DOHH2 (cell line): Measurements from ENCODE around the gene PALLD.

Experiments
- EZH2phosphoT487 ChIP-seq: fragments of 200-600 bp; sonication (generic); IDR thresholded peaks from 2 replicates; pipeline ENCODE4 v1.6.1; 2017; ENCODE audit warnings: borderline replicate concordance, mild to moderate bottlenecking, antibody characterized with exemption, low read length, moderate library complexity, mixed read lengths
- TF ChIP-seq, protein P1 (sequence below): fragments of 200-600 bp; sonication (generic); IDR thresholded peaks from one replicate; pipeline ENCODE4 v1.5.1; 2014; ENCODE audit warnings: antibody characterized with exemption, mild to moderate bottlenecking, low read depth, low read length; ENCODE audit not compliant: poor library complexity, severe bottlenecking

DNA sequence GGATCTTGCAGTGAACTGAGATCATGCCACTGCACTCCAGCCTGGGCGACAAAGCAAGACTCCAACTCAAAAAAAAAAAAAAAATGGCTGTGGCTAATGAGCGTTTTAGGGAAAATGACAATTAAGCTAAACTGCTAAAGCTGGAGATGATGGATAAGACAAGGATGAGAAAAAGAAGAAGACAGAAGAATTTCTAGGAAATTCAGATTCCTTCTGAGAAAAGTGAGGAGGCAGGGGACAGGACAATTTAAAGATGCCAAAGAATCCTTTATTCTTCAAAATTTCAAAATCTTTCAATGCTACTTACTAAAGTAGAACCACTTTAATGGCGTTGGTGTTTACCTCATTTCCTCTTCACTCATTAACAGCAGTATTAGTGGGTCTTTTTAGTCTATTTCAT lies 7.7 kb downstream of the PALLD start:
- TF ChIP-seq, protein P1, sequence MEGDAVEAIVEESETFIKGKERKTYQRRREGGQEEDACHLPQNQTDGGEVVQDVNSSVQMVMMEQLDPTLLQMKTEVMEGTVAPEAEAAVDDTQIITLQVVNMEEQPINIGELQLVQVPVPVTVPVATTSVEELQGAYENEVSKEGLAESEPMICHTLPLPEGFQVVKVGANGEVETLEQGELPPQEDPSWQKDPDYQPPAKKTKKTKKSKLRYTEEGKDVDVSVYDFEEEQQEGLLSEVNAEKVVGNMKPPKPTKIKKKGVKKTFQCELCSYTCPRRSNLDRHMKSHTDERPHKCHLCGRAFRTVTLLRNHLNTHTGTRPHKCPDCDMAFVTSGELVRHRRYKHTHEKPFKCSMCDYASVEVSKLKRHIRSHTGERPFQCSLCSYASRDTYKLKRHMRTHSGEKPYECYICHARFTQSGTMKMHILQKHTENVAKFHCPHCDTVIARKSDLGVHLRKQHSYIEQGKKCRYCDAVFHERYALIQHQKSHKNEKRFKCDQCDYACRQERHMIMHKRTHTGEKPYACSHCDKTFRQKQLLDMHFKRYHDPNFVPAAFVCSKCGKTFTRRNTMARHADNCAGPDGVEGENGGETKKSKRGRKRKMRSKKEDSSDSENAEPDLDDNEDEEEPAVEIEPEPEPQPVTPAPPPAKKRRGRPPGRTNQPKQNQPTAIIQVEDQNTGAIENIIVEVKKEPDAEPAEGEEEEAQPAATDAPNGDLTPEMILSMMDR, result no peak
- no peak for TF ChIP-seq EZH2phosphoT487
